Dendritic cell treated with granulocyte-macrophage colony-stimulating factor and Interleukin-4, amounts not matched to agents 40 ng/mL and 50 ng/mL, for 4 days (primary cell): ENCODE data around the gene KNSTRN.

ENCODE experiments used
- H3K27ac Mint-ChIP-seq: one replicate; pipeline ENCODE4 v1.8.0; 2022; ENCODE audit warnings: mild to moderate bottlenecking, mixed read lengths
- H3K27me3 Mint-ChIP-seq: one replicate; pipeline ENCODE4 v1.8.0; 2022; ENCODE audit warnings: mild to moderate bottlenecking, mixed read lengths
- H3K36me3 Mint-ChIP-seq: one replicate; pipeline ENCODE4 v1.8.0; 2022; ENCODE audit warnings: low read depth, mixed read lengths
- H3K4me1 Mint-ChIP-seq: one replicate; pipeline ENCODE4 v1.8.0; 2022; ENCODE audit warnings: low read depth, mixed read lengths
- H3K4me3 Mint-ChIP-seq: one replicate; pipeline ENCODE4 v1.8.0; 2022; ENCODE audit warnings: mild to moderate bottlenecking, moderate library complexity, mixed read lengths
- H3K9me3 Mint-ChIP-seq: one replicate; pipeline ENCODE4 v1.8.0; 2022; ENCODE audit warnings: mixed read lengths
- intact Hi-C: fragments of 100-400 bp; cut with micrococcal nuclease; formaldehyde crosslinking; loops from one replicate; pipeline ENCODE4 v1.15.0; 2022

The KNSTRN gene

GRCh38 chr15:40340740-40341400 is 41.7 kb upstream of the KNSTRN start, which contains the start of gene CCDC9B:
Gene CCDC9B (minus strand): TSS chr15:40340939. CDS start chr15:40340819, 120 bp downstream.
- Mint-ChIP-seq H3K27me3 (no peaks in the 10 kb centered on the region), H3K27ac (peak within 1 kb of the TSS; percentile 91), H3K9me3 (no peaks in the 10 kb centered on the region), H3K4me3 (peak within 1 kb of the TSS; percentile 75), H3K36me3 (peaks cover 13% of the 10 kb centered on the region), H3K4me1 (peaks cover 80% of the 10 kb centered on the region)
- intact Hi-C loops, result no loop called here

GRCh38 chr15:40342416-40343320 is 39.9 kb upstream of the KNSTRN start:
- no peaks in the 10 kb centered on the region for H3K9me3 Mint-ChIP-seq
- intact Hi-C loops, result no loop called here
- peak overlapping the region; percentile 17 for H3K27ac Mint-ChIP-seq
- H3K27me3 Mint-ChIP-seq, result peaks cover 2% of the 10 kb centered on the region
- peaks cover 8% of the 10 kb centered on the region for H3K36me3 Mint-ChIP-seq
- H3K4me3 Mint-ChIP-seq, result no peak overlapping the region
- peaks cover 62% of the 10 kb centered on the region for H3K4me1 Mint-ChIP-seq

GRCh38 chr15:40343512-40343911 is 39.0 kb upstream of the KNSTRN start:
- intact Hi-C loops, result no loop called here

GRCh38 chr15:40344217-40344616 is 38.3 kb upstream of the KNSTRN start:
- Mint-ChIP-seq H3K27ac (no peak overlapping the region), H3K4me3 (no peak overlapping the region), H3K9me3 (no peaks in the 10 kb centered on the region), H3K36me3 (no peaks in the 10 kb centered on the region), H3K27me3 (peaks cover 2% of the 10 kb centered on the region), H3K4me1 (peaks cover 46% of the 10 kb centered on the region)
- intact Hi-C loops, result loop anchor here (1.0 kb wide), 1 partner anchor 78 kb away; no protein-coding TSS in a partner anchor

More at GRCh38 chr15:40343512-40343911, 39.0 kb upstream of the KNSTRN start:
- peaks cover 2% of the 10 kb centered on the region for H3K27me3 Mint-ChIP-seq
- H3K4me3 Mint-ChIP-seq, result peak overlapping the region; percentile 14
- peak overlapping the region; percentile 17 for H3K27ac Mint-ChIP-seq
- H3K9me3 Mint-ChIP-seq, result no peaks in the 10 kb centered on the region
- peaks cover 54% of the 10 kb centered on the region for H3K4me1 Mint-ChIP-seq
- peaks cover 6% of the 10 kb centered on the region for H3K36me3 Mint-ChIP-seq

GRCh38 chr15:40344631-40345120 is 37.8 kb upstream of the KNSTRN start:
- intact Hi-C loops, result loop anchor here (1.0 kb wide), 1 partner anchor 78 kb away; no protein-coding TSS in a partner anchor
- Mint-ChIP-seq H3K27ac (no peak overlapping the region), H3K4me1 (peaks cover 42% of the 10 kb centered on the region), H3K4me3 (no peak overlapping the region), H3K36me3 (no peaks in the 10 kb centered on the region), H3K9me3 (no peaks in the 10 kb centered on the region), H3K27me3 (peaks cover 2% of the 10 kb centered on the region)

GRCh38 chr15:40345225-40345866 is 37.2 kb upstream of the KNSTRN start:
- Mint-ChIP-seq H3K27me3 (peaks cover 6% of the 10 kb centered on the region), H3K36me3 (no peaks in the 10 kb centered on the region), H3K4me3 (no peak overlapping the region), H3K4me1 (peaks cover 35% of the 10 kb centered on the region), H3K27ac (no peak overlapping the region), H3K9me3 (no peaks in the 10 kb centered on the region)
- intact Hi-C loops, result no loop called here

GRCh38 chr15:40345867-40346578 is 36.5 kb upstream of the KNSTRN start:
- Mint-ChIP-seq H3K36me3 (no peaks in the 10 kb centered on the region), H3K9me3 (no peaks in the 10 kb centered on the region), H3K27me3 (peaks cover 6% of the 10 kb centered on the region), H3K27ac (no peak overlapping the region), H3K4me1 (peaks cover 28% of the 10 kb centered on the region), H3K4me3 (no peak overlapping the region)
- intact Hi-C loops, result no loop called here

- no peak overlapping the region for H3K4me3 Mint-ChIP-seq
- peaks cover 6% of the 10 kb centered on the region for H3K27me3 Mint-ChIP-seq
- no peaks in the 10 kb centered on the region for H3K9me3 Mint-ChIP-seq
- H3K27ac Mint-ChIP-seq, result peak overlapping the region; percentile 16
- no peaks in the 10 kb centered on the region for H3K36me3 Mint-ChIP-seq
- peaks cover 20% of the 10 kb centered on the region for H3K4me1 Mint-ChIP-seq
- intact Hi-C loops, result no loop called here
Measured at GRCh38 chr15:40346579-40347558, 35.7 kb upstream of the KNSTRN start.

- Mint-ChIP-seq H3K4me3 (no peak overlapping the region), H3K27ac (no peak overlapping the region), H3K9me3 (no peaks in the 10 kb centered on the region), H3K36me3 (no peaks in the 10 kb centered on the region), H3K27me3 (peaks cover 6% of the 10 kb centered on the region), H3K4me1 (peaks cover 19% of the 10 kb centered on the region)
- intact Hi-C loops, result no loop called here
Measured at GRCh38 chr15:40347559-40348473, 34.7 kb upstream of the KNSTRN start.

GRCh38 chr15:40348474-40348870 is 34.0 kb upstream of the KNSTRN start:
- peaks cover 12% of the 10 kb centered on the region for H3K4me1 Mint-ChIP-seq
- intact Hi-C loops, result no loop called here
- H3K36me3 Mint-ChIP-seq, result no peaks in the 10 kb centered on the region
- peaks cover 7% of the 10 kb centered on the region for H3K27me3 Mint-ChIP-seq
- no peak overlapping the region for H3K4me3 Mint-ChIP-seq
- peak overlapping the region; percentile 4 for H3K27ac Mint-ChIP-seq
- no peaks in the 10 kb centered on the region for H3K9me3 Mint-ChIP-seq

GRCh38 chr15:40349163-40349562 is 33.4 kb upstream of the KNSTRN start:
- H3K4me3 Mint-ChIP-seq, result no peak overlapping the region
- H3K9me3 Mint-ChIP-seq, result no peaks in the 10 kb centered on the region
- intact Hi-C loops, result no loop called here
- H3K36me3 Mint-ChIP-seq, result no peaks in the 10 kb centered on the region
- peaks cover 9% of the 10 kb centered on the region for H3K4me1 Mint-ChIP-seq
- peak overlapping the region; percentile 4 for H3K27ac Mint-ChIP-seq
- H3K27me3 Mint-ChIP-seq, result peaks cover 13% of the 10 kb centered on the region
